Stimulated activated naive CD8-positive, alpha-beta T cell treated with anti-CD3 and anti-CD28 coated beads, Interleukin-15, Interleukin-2, amounts not matched to agents 100 ng/mL and 50 ng/mL, for 24 hours (primary cell): ENCODE measurements around the gene KCNG3.
A peak's percentile ranks its signal among the peaks of the same experiment; 100 is the strongest.

Source experiments
- H3K27ac Mint-ChIP-seq: one replicate; pipeline ENCODE4 v1.8.0; 2021; ENCODE audit warnings: mild to moderate bottlenecking, mixed read lengths
- H3K27me3 Mint-ChIP-seq: one replicate; pipeline ENCODE4 v1.8.0; 2021; ENCODE audit warnings: mixed read lengths
- H3K36me3 Mint-ChIP-seq: one replicate; pipeline ENCODE4 v1.8.0; 2021; ENCODE audit warnings: low read depth, mixed read lengths
- H3K4me1 Mint-ChIP-seq: one replicate; pipeline ENCODE4 v1.8.0; 2021; ENCODE audit warnings: low read depth, mixed read lengths
- H3K4me3 Mint-ChIP-seq: one replicate; pipeline ENCODE4 v1.8.0; 2021; ENCODE audit warnings: mild to moderate bottlenecking, mixed read lengths
- H3K9me3 Mint-ChIP-seq: one replicate; pipeline ENCODE4 v1.8.0; 2021; ENCODE audit warnings: mixed read lengths

KCNG3 gene

GRCh38 chr2:42493468-42494354, at the start of gene KCNG3:
Gene KCNG3, minus strand, starts transcription at chr2:42493982. Its CDS starts 481 bp downstream, at chr2:42493501.
- H3K36me3 Mint-ChIP-seq: peaks cover 3% of the 10 kb centered on the region
- H3K27me3 Mint-ChIP-seq: peaks cover 19% of the 10 kb centered on the region
- H3K4me3 Mint-ChIP-seq: peak within 1 kb of the TSS; percentile 86
- peaks cover 15% of the 10 kb centered on the region for H3K4me1 Mint-ChIP-seq
- no peaks in the 10 kb centered on the region for H3K9me3 Mint-ChIP-seq
- peak within 1 kb of the TSS; percentile 91 for H3K27ac Mint-ChIP-seq

GRCh38 chr2:42542871-42543270, 49.1 kb upstream of the KCNG3 start:
- Mint-ChIP-seq H3K4me1 (peaks cover 6% of the 10 kb centered on the region), H3K27ac (no peak overlapping the region), H3K27me3 (no peaks in the 10 kb centered on the region), H3K9me3 (no peaks in the 10 kb centered on the region), H3K4me3 (no peak overlapping the region), H3K36me3 (no peaks in the 10 kb centered on the region)

- H3K4me1 Mint-ChIP-seq: no peaks in the 10 kb centered on the region
- no peak overlapping the region for H3K4me3 Mint-ChIP-seq
- H3K27ac Mint-ChIP-seq: no peak overlapping the region
- H3K36me3 Mint-ChIP-seq: no peaks in the 10 kb centered on the region
- no peaks in the 10 kb centered on the region for H3K27me3 Mint-ChIP-seq
- no peaks in the 10 kb centered on the region for H3K9me3 Mint-ChIP-seq
Observed at GRCh38 chr2:42537493-42537892, 43.7 kb upstream of the KCNG3 start.

- Mint-ChIP-seq H3K27ac (no peak overlapping the region), H3K4me3 (no peak overlapping the region), H3K36me3 (no peaks in the 10 kb centered on the region), H3K27me3 (no peaks in the 10 kb centered on the region), H3K9me3 (no peaks in the 10 kb centered on the region), H3K4me1 (no peaks in the 10 kb centered on the region)
Observed at GRCh38 chr2:42532397-42532796, 38.6 kb upstream of the KCNG3 start.

- H3K27me3 Mint-ChIP-seq: no peaks in the 10 kb centered on the region
- no peak overlapping the region for H3K4me3 Mint-ChIP-seq
- no peaks in the 10 kb centered on the region for H3K9me3 Mint-ChIP-seq
- H3K27ac Mint-ChIP-seq: no peak overlapping the region
- no peaks in the 10 kb centered on the region for H3K4me1 Mint-ChIP-seq
- H3K36me3 Mint-ChIP-seq: no peaks in the 10 kb centered on the region
Observed at GRCh38 chr2:42523341-42523740, 29.6 kb upstream of the KCNG3 start.

GRCh38 chr2:42522035-42522434, 28.3 kb upstream of the KCNG3 start:
- Mint-ChIP-seq H3K27me3 (no peaks in the 10 kb centered on the region), H3K4me3 (no peak overlapping the region), H3K4me1 (no peaks in the 10 kb centered on the region), H3K9me3 (no peaks in the 10 kb centered on the region), H3K36me3 (no peaks in the 10 kb centered on the region), H3K27ac (no peak overlapping the region)

- Mint-ChIP-seq H3K4me3 (no peak overlapping the region), H3K36me3 (no peaks in the 10 kb centered on the region), H3K27me3 (no peaks in the 10 kb centered on the region), H3K4me1 (no peaks in the 10 kb centered on the region), H3K9me3 (no peaks in the 10 kb centered on the region), H3K27ac (no peak overlapping the region)
Observed at GRCh38 chr2:42519624-42520023, 25.8 kb upstream of the KCNG3 start.

- no peaks in the 10 kb centered on the region for H3K9me3 Mint-ChIP-seq
- no peak overlapping the region for H3K4me3 Mint-ChIP-seq
- no peaks in the 10 kb centered on the region for H3K4me1 Mint-ChIP-seq
- H3K27ac Mint-ChIP-seq: no peak overlapping the region
- no peaks in the 10 kb centered on the region for H3K36me3 Mint-ChIP-seq
- no peaks in the 10 kb centered on the region for H3K27me3 Mint-ChIP-seq
Observed at GRCh38 chr2:42516418-42516901, 22.7 kb upstream of the KCNG3 start.

GRCh38 chr2:42513252-42513918, 19.6 kb upstream of the KCNG3 start:
- Mint-ChIP-seq H3K36me3 (no peaks in the 10 kb centered on the region), H3K27ac (no peak overlapping the region), H3K27me3 (no peaks in the 10 kb centered on the region), H3K9me3 (no peaks in the 10 kb centered on the region), H3K4me1 (peaks cover 9% of the 10 kb centered on the region), H3K4me3 (no peak overlapping the region)

- Mint-ChIP-seq H3K27ac (peak overlapping the region; percentile 14), H3K36me3 (no peaks in the 10 kb centered on the region), H3K27me3 (no peaks in the 10 kb centered on the region), H3K4me3 (no peak overlapping the region), H3K4me1 (peaks cover 9% of the 10 kb centered on the region), H3K9me3 (no peaks in the 10 kb centered on the region)
Observed at GRCh38 chr2:42510608-42511243, 16.9 kb upstream of the KCNG3 start.

- H3K27ac Mint-ChIP-seq: peak overlapping the region; percentile 14
- H3K4me1 Mint-ChIP-seq: peaks cover 12% of the 10 kb centered on the region
Observed at GRCh38 chr2:42510191-42510590, 16.4 kb upstream of the KCNG3 start.

GRCh38 chr2:42504364-42505230, 10.8 kb upstream of the KCNG3 start:
- Mint-ChIP-seq H3K9me3 (no peaks in the 10 kb centered on the region), H3K27me3 (no peaks in the 10 kb centered on the region), H3K36me3 (no peaks in the 10 kb centered on the region), H3K4me3 (no peak overlapping the region), H3K4me1 (peaks cover 6% of the 10 kb centered on the region), H3K27ac (no peak overlapping the region)

More at GRCh38 chr2:42510191-42510590, 16.4 kb upstream of the KCNG3 start:
- H3K4me3 Mint-ChIP-seq: no peak overlapping the region
- no peaks in the 10 kb centered on the region for H3K27me3 Mint-ChIP-seq
- H3K36me3 Mint-ChIP-seq: no peaks in the 10 kb centered on the region
- no peaks in the 10 kb centered on the region for H3K9me3 Mint-ChIP-seq

GRCh38 chr2:42503291-42503690, 9.5 kb upstream of the KCNG3 start:
- H3K36me3 Mint-ChIP-seq: no peaks in the 10 kb centered on the region
- H3K27ac Mint-ChIP-seq: no peak overlapping the region
- H3K4me1 Mint-ChIP-seq: peaks cover 6% of the 10 kb centered on the region
- H3K9me3 Mint-ChIP-seq: no peaks in the 10 kb centered on the region
- no peaks in the 10 kb centered on the region for H3K27me3 Mint-ChIP-seq
- H3K4me3 Mint-ChIP-seq: no peak overlapping the region

GRCh38 chr2:42498497-42498896, 4.7 kb upstream of the KCNG3 start:
- no peak overlapping the region for H3K4me3 Mint-ChIP-seq
- peaks cover 11% of the 10 kb centered on the region for H3K4me1 Mint-ChIP-seq
- H3K27ac Mint-ChIP-seq: no peak overlapping the region
- H3K27me3 Mint-ChIP-seq: peaks cover 10% of the 10 kb centered on the region
- no peaks in the 10 kb centered on the region for H3K36me3 Mint-ChIP-seq
- no peaks in the 10 kb centered on the region for H3K9me3 Mint-ChIP-seq
